Progenitor cell of endocrine pancreas (in vitro differentiated cells): ENCODE measurements around the gene PNMA8B. TPM values are rescaled to one million over a fixed set of nuclear protein-coding genes. Genes with fewer than 3 reads are reported as not detected.

Source experiments
- DNase-seq: peaks from one replicate; pipeline ENCODE4 v3.0.0; 2021; ENCODE audit warnings: low spot score; ENCODE audit not compliant: unreplicated experiment
- H3K27ac Mint-ChIP-seq: 2 replicates; pipeline ENCODE4 v1.8.0; 2021; ENCODE audit warnings: mild to moderate bottlenecking, moderate library complexity, mixed read lengths
- H3K27me3 Mint-ChIP-seq: 2 replicates; pipeline ENCODE4 v1.8.0; 2021; ENCODE audit warnings: mixed read lengths
- H3K36me3 Mint-ChIP-seq: 2 replicates; pipeline ENCODE4 v1.8.0; 2022; ENCODE audit warnings: mixed read lengths; ENCODE audit not compliant: insufficient read depth
- H3K4me1 Mint-ChIP-seq: 2 replicates; pipeline ENCODE4 v1.8.0; 2021; ENCODE audit warnings: low read depth, mixed read lengths
- H3K4me3 Mint-ChIP-seq: 2 replicates; pipeline ENCODE4 v1.8.0; 2021; ENCODE audit warnings: low read depth, mild to moderate bottlenecking, moderate library complexity, mixed read lengths
- H3K9me3 Mint-ChIP-seq: 2 replicates; pipeline ENCODE4 v1.8.0; 2021; ENCODE audit warnings: low read depth, mixed read lengths
- CTCF ChIP-seq: fragments of 200-600 bp; sonication (generic); IDR thresholded peaks from one replicate; pipeline ENCODE4 v1.5.0; 2021; ENCODE audit warnings: antibody characterized with exemption, mild to moderate bottlenecking; ENCODE audit not compliant: unreplicated experiment
- total RNA-seq: library from RNA; stranded (reverse); gene quantifications from 2 replicates; pipeline ENCODE4 v1.2.1, GENCODE V29; 2021

The PNMA8B gene
- total RNA-seq, 1 donor from 2014 or later = 2.1 TPM

GRCh38 chr19:46488551-46488950 lies 7.1 kb downstream of the PNMA8B start:
- TF ChIP-seq CTCF = no peak
- no peak overlapping the region for H3K4me3 Mint-ChIP-seq
- peaks cover 5% of the 10 kb centered on the region for H3K4me1 Mint-ChIP-seq
- no peak for DNase-seq
- no peaks in the 10 kb centered on the region for H3K9me3 Mint-ChIP-seq
- peaks cover 1% of the 10 kb centered on the region for H3K36me3 Mint-ChIP-seq
- peaks cover 64% of the 10 kb centered on the region for H3K27me3 Mint-ChIP-seq
- no peak overlapping the region for H3K27ac Mint-ChIP-seq

- Mint-ChIP-seq H3K4me1 (peaks cover 5% of the 10 kb centered on the region), H3K27ac (no peak overlapping the region), H3K4me3 (peak overlapping the region; percentile 54), H3K36me3 (peaks cover 1% of the 10 kb centered on the region), H3K27me3 (peaks cover 64% of the 10 kb centered on the region), H3K9me3 (no peaks in the 10 kb centered on the region)
- TF ChIP-seq CTCF = peak; percentile 91
- DNase-seq = peak; percentile 85
Measured at GRCh38 chr19:46487802-46488445, 7.7 kb downstream of the PNMA8B start.

GRCh38 chr19:46487178-46487801 lies 8.4 kb downstream of the PNMA8B start:
- no peak for DNase-seq
- Mint-ChIP-seq H3K27me3 (peaks cover 64% of the 10 kb centered on the region), H3K4me1 (peaks cover 5% of the 10 kb centered on the region), H3K9me3 (no peaks in the 10 kb centered on the region), H3K36me3 (peaks cover 1% of the 10 kb centered on the region), H3K4me3 (peak overlapping the region; percentile 54), H3K27ac (no peak overlapping the region)
- no peak for TF ChIP-seq CTCF

DNA sequence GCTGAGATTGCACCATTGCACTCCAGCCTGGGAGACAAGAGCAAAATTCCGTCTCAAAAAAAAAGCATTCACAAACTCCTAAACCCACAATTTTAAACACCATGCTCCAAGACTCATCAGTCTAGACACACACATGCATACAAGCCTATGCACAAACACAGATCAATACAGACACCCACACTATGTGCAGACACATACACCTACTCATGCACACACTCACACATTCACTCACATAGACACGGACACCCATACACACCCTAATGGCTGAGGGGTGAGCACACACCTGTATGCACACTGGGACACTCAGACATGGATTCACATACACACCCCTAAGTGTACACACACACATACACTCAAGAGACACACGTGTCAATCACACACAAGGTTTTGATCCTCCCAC lies 9.3 kb downstream of the PNMA8B start:
- Mint-ChIP-seq H3K4me1 (peaks cover 5% of the 10 kb centered on the region), H3K9me3 (no peaks in the 10 kb centered on the region), H3K36me3 (peaks cover 1% of the 10 kb centered on the region), H3K4me3 (no peak overlapping the region), H3K27ac (no peak overlapping the region), H3K27me3 (peaks cover 55% of the 10 kb centered on the region)
- DNase-seq = no peak
- no peak for TF ChIP-seq CTCF

- Mint-ChIP-seq H3K36me3 (peaks cover 1% of the 10 kb centered on the region), H3K27ac (no peak overlapping the region)
- DNase-seq = no peak
Measured at GRCh38 chr19:46484656-46485055, 11.0 kb downstream of the PNMA8B start.

More at GRCh38 chr19:46484656-46485055, 11.0 kb downstream of the PNMA8B start:
- TF ChIP-seq CTCF = no peak
- H3K4me3 Mint-ChIP-seq = no peak overlapping the region
- peaks cover 39% of the 10 kb centered on the region for H3K27me3 Mint-ChIP-seq
- peaks cover 4% of the 10 kb centered on the region for H3K4me1 Mint-ChIP-seq
- no peaks in the 10 kb centered on the region for H3K9me3 Mint-ChIP-seq
